Stimulated activated CD4-positive, alpha-beta T cell treated with anti-CD3 and anti-CD28 coated beads, Interleukin-12 subunit alpha, Interleukin-12 subunit beta, amount 100 ng/mL, for 4 hours (primary cell): ENCODE measurements around the gene SLC47A2.

ENCODE experiments used
- DNase-seq: peaks from one replicate; pipeline ENCODE4 v3.0.0-alpha.2; 2020

Gene SLC47A2

GRCh38 chr17:19747829-19748806 lies 31.7 kb upstream of the SLC47A2 start, which contains the start of gene ALDH3A1:
Gene ALDH3A1 (minus strand): TSS chr17:19748298. CDS start chr17:19745129, 3,169 bp downstream.
- DNase-seq = no peak

- DNase-seq = no peak
Observed at GRCh38 chr17:19747159-19747719, 30.9 kb upstream of the SLC47A2 start.

GRCh38 chr17:19746517-19746916 lies 30.1 kb upstream of the SLC47A2 start:
- no peak for DNase-seq

- DNase-seq = peak; percentile 84
Observed at GRCh38 chr17:19744922-19745757, 28.8 kb upstream of the SLC47A2 start.

GRCh38 chr17:19744492-19744891 lies 28.1 kb upstream of the SLC47A2 start:
- no peak for DNase-seq

- DNase-seq = no peak
Observed at GRCh38 chr17:19743101-19744100, 27.0 kb upstream of the SLC47A2 start.

GRCh38 chr17:19742495-19742894 lies 26.1 kb upstream of the SLC47A2 start:
- DNase-seq = no peak

- DNase-seq = no peak
Observed at GRCh38 chr17:19741832-19742457, 25.6 kb upstream of the SLC47A2 start.

GRCh38 chr17:19740933-19741332 lies 24.5 kb upstream of the SLC47A2 start:
- no peak for DNase-seq

GRCh38 chr17:19739241-19740201 lies 23.1 kb upstream of the SLC47A2 start:
- no peak for DNase-seq

GRCh38 chr17:19738757-19739156 lies 22.4 kb upstream of the SLC47A2 start:
- no peak for DNase-seq

- no peak for DNase-seq
Observed at GRCh38 chr17:19738073-19738449, 21.7 kb upstream of the SLC47A2 start.

GRCh38 chr17:19737305-19738072 lies 21.1 kb upstream of the SLC47A2 start:
- no peak for DNase-seq

- DNase-seq = no peak
Observed at GRCh38 chr17:19736071-19736470, 19.7 kb upstream of the SLC47A2 start.

GRCh38 chr17:19733953-19734526 lies 17.7 kb upstream of the SLC47A2 start:
- no peak for DNase-seq

- no peak for DNase-seq
Observed at GRCh38 chr17:19731626-19732025, 15.2 kb upstream of the SLC47A2 start.

GRCh38 chr17:19730843-19731242 lies 14.5 kb upstream of the SLC47A2 start:
- no peak for DNase-seq

- no peak for DNase-seq
Observed at GRCh38 chr17:19729900-19730299, 13.5 kb upstream of the SLC47A2 start.

- DNase-seq = no peak
Observed at GRCh38 chr17:19728084-19728495, 11.7 kb upstream of the SLC47A2 start.
